ENCODE results near the gene GMPPB. TPM values are rescaled to one million over a fixed set of nuclear protein-coding genes. Genes with fewer than 3 reads are reported as not detected.
A peak's percentile ranks its signal among the peaks of the same experiment; 100 is the strongest.

Gene GMPPB
- total and polyA plus RNA-seq, 12 donors: 11.2 to 141 (median 30.1) TPM

- peaks cover 0 to 32% of the 10 kb centered on the region in 2 donors for H3K36me3 ChIP-seq (replicated peaks in 1 of 2)
- no peak overlapping the region for H3K4me3 ChIP-seq
- no peak for TF ChIP-seq CTCF (IDR thresholded peaks at IDR 0.05)
- no peak for TF ChIP-seq POLR2A (IDR thresholded peaks at IDR 0.05)
- H3K4me1 ChIP-seq (replicated peaks in 1 of 2): no peaks in the 10 kb centered on the region
- peak in 2 of 7 donors; percentile 0 to 30 for DNase-seq
- intact Hi-C loops (cut with DNase I): no loop called here
- WGBS, 4 donors: 94 to 97% (median 96%) methylated on average over 3 to 11 of the region's 11 CpGs
- no peaks in the 10 kb centered on the region for H3K27me3 ChIP-seq
- H3K27ac ChIP-seq: no peak overlapping the region
- no peaks in the 10 kb centered on the region for H3K9me3 ChIP-seq (replicated peaks in 1 of 3)
These were observed 14.4 kb upstream of the GMPPB start for GRCh38 chr3:49738067-49738713.

- Histone ChIP-seq H3K4me1 (replicated peaks in 1 of 2) (no peaks in the 10 kb centered on the region), H3K4me3 (no peak overlapping the region), H3K9me3 (replicated peaks in 1 of 3) (no peaks in the 10 kb centered on the region), H3K27ac (no peak overlapping the region), H3K36me3 (replicated peaks in 1 of 2) (peaks cover 0 to 63% of the 10 kb centered on the region in 2 donors), H3K27me3 (no peaks in the 10 kb centered on the region)
- 91 to 96% (median 93%) methylated on average over 6 of the region's 6 CpGs for WGBS, 4 donors
- TF ChIP-seq CTCF (IDR thresholded peaks at IDR 0.05): no peak
- TF ChIP-seq POLR2A (IDR thresholded peaks at IDR 0.05): no peak
- DNase-seq: peak in 1 of 7 donors; percentile 3
- intact Hi-C loops (cut with DNase I): no loop called here
These were observed 11.0 kb upstream of the GMPPB start for GRCh38 chr3:49734752-49735151.

- Histone ChIP-seq H3K27ac (no peak overlapping the region), H3K36me3 (replicated peaks in 1 of 2) (peaks cover 0 to 72% of the 10 kb centered on the region in 2 donors), H3K27me3 (no peaks in the 10 kb centered on the region), H3K9me3 (replicated peaks in 1 of 3) (no peaks in the 10 kb centered on the region), H3K4me1 (replicated peaks in 1 of 2) (no peaks in the 10 kb centered on the region), H3K4me3 (no peak overlapping the region)
- intact Hi-C loops (cut with DNase I): no loop called here
- 58 to 82% (median 74%) methylated on average over 1 of the region's 1 CpG for WGBS, 4 donors
- TF ChIP-seq CTCF (IDR thresholded peaks at IDR 0.05): no peak
- TF ChIP-seq POLR2A (IDR thresholded peaks at IDR 0.05): no peak
- peak in 1 of 7 donors; percentile 46 for DNase-seq
These were observed 9.8 kb upstream of the GMPPB start for GRCh38 chr3:49733551-49733950.

GRCh38 chr3:49732597-49732996 is 8.8 kb upstream of the GMPPB start:
- H3K27me3 ChIP-seq: no peaks in the 10 kb centered on the region
- no peak for TF ChIP-seq CTCF (IDR thresholded peaks at IDR 0.05)
- H3K9me3 ChIP-seq (replicated peaks in 1 of 3): no peaks in the 10 kb centered on the region
- no peaks in the 10 kb centered on the region for H3K4me1 ChIP-seq (replicated peaks in 1 of 2)
- WGBS, 4 donors: 84 to 92% (median 90%) methylated on average over 11 of the region's 11 CpGs
- peak in 1 of 7 donors; percentile 44 for DNase-seq
- H3K4me3 ChIP-seq: no peak overlapping the region
- H3K36me3 ChIP-seq (replicated peaks in 1 of 2): peaks cover 0 to 72% of the 10 kb centered on the region in 2 donors
- intact Hi-C loops (cut with DNase I): no loop called here
- no peak overlapping the region for H3K27ac ChIP-seq

Data from adrenal gland (tissue), 12 donors.